NCI-H345 (cell line): ENCODE data around the gene NUMA1.

Experiments
- DNase-seq: peaks from one replicate; lab custom pipeline; 2025; lab: John Stamatoyannopoulos, UW

Gene NUMA1

GRCh38 chr11:72014761-72015320 is 65.5 kb downstream of the NUMA1 start:
- DNase-seq = no peak

- no peak for DNase-seq
Measured at GRCh38 chr11:72013765-72014711, 66.3 kb downstream of the NUMA1 start.

GRCh38 chr11:72012897-72013721 is 67.2 kb downstream of the NUMA1 start:
- no peak for DNase-seq

GRCh38 chr11:72012091-72012630 is 68.2 kb downstream of the NUMA1 start:
- no peak for DNase-seq

DNA sequence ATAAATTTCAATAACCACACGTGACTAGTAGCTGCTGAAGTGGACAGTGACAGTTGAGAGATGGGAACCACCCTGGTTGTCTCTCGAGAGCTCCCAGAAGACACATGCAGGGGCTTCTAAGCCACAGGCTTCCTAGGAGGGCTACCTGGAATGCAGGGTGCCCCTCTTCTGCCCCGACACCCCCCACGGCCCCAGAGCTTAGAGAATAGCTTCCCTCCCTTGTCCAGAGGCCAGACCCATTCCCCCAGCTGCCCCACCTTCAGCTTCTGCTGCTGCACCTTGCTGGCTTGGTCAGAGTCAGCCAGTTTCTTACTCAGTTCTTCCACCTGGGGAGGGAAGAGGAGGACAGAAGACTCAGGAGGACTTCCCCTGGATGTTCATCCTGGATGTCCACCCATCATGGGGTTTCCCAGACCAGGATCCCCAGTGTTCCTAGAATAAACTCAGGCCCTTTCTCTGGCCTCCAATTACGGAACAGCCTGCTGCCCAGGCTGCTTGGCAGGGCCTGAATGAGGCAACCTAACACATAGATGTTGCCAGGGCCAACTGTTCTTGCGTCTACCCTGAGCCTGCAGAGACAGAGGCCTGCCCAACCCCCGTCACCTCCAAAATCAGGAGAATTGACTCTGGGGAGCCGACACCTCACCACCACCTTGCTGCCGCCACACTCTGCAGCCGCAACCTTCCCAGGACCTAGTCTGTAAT is 69.7 kb downstream of the NUMA1 start:
- DNase-seq = no peak

- DNase-seq = no peak
Measured at GRCh38 chr11:72009156-72009555, 71.2 kb downstream of the NUMA1 start.

DNA sequence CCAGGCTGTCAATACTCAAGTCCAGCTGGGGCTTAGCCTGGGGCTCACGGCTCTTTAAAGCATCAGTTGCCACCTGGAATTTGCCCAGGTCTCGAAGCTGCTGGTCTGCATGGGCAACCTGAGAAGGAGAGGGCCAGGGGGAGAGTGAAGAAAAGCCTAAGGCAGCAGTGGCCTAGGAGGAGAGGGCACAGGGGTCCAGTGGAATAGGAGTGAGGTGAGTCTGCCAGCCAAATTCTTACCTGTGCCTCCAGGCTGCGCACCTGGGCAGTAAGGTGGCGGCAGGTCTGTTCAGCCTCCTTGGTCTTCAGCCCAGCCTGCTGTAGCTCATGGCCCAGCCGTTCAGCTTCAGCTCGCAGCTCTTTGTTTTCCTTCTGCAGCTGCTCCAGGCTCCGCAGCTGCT is 71.6 kb downstream of the NUMA1 start:
- DNase-seq = no peak

DNA sequence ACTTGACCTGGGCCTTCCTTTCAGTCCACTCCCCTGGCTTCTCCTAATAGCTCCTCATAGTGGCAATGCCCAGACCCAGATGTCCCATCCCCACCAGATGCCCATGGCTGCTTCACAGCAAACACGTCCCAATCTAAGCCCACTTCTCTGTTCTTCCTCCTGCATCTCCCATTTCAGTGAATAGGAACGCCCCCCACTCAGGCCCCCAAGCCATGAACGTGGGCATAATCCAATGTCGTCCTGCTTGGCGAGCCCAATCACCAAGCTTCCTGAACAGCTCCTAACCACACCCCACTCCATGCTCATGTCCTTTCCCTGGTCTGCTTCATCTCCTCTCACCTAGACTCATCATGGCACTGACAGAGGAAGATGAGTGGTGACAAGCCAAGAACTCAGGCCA is 72.8 kb downstream of the NUMA1 start:
- no peak for DNase-seq

GRCh38 chr11:72007089-72007476 is 73.3 kb downstream of the NUMA1 start:
- no peak for DNase-seq

- no peak for DNase-seq
Measured at GRCh38 chr11:72006309-72007088, 73.8 kb downstream of the NUMA1 start.

DNA sequence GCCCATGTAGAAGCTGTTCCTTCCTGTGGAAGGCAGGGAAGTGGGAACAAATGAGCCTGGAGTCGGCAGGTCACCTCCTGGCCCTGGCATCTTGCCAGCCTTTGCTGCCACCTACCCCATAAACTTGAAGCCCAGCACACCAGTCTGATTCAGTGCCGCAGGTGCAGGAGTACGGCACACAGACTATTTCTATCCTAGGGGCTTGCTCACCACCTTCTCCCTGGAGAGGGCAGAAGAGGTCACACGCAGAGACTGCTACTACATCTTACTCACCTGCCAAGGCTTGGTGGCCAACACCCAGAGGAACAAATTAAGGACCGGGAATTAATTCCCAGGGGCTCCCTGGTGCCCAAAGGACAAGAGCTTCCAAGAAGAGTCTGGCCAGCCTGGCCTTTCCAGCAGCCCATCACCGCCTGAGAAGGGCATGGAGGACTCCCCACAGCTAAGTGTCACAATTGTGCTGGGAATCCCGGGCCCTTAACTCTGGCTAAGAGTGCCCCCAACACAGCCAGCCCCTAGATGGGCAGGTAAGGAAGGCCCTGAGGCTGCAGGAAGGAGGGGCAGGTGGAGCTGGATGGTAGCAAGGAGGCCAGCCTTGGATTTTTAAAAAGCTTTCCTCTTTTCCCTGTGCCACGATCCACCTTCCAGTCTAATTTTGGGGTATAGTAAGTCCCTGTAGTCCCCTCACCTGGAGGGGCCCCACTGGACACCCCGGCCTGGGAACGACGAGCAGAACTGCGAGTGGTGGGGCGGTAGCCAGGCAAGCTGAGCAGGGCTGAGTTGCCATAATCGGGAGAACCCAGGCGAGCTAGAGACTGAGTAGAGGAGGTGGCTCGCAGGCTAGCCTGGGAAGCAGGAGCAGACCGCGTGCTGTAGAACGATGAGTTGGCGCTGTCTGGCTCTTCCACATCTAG is 74.7 kb downstream of the NUMA1 start:
- no peak for DNase-seq

DNA sequence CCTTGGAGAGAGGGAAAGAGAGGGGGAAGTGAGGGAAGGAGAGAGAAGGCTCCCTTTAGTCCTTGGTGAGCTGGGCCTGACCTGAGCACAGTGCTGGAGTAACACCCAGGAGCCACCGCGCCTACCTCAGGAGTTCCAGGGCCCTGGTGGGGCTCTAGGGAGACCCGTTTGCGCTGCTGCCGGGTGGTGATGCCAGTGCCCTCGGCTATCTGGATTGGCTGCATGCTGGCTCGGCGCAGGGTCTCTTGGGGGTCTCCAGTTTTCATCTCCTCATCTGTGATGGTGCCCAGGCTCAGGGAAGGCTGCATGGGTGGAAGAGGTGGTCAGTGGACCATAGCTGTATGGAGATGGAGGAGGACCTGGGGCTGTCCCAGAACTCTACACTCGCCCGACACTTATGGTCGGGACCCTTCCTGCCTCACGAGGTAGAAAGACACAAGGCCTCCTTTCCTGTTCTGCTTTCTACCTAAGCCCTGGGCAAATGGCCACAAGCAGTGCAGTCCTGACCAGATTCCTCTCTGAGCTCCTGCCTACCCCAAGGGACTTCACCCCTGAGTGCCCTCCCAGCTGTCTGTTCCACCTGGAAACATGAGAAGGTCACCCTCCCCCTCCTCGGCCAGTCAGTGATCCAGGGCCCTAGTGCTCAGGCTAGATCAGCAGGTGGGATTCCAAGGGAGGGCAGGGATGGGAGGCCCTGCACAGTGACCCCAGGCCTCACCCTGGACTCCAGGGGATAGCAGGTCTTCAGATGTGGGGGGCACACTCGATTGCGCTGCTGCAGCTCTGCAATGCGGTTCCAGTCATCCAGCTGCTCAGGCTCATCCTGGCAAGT is 75.6 kb downstream of the NUMA1 start:
- DNase-seq = no peak

GRCh38 chr11:72003776-72004171 is 76.6 kb downstream of the NUMA1 start:
- no peak for DNase-seq

GRCh38 chr11:72002841-72003775 is 77.2 kb downstream of the NUMA1 start:
- DNase-seq = no peak

DNA sequence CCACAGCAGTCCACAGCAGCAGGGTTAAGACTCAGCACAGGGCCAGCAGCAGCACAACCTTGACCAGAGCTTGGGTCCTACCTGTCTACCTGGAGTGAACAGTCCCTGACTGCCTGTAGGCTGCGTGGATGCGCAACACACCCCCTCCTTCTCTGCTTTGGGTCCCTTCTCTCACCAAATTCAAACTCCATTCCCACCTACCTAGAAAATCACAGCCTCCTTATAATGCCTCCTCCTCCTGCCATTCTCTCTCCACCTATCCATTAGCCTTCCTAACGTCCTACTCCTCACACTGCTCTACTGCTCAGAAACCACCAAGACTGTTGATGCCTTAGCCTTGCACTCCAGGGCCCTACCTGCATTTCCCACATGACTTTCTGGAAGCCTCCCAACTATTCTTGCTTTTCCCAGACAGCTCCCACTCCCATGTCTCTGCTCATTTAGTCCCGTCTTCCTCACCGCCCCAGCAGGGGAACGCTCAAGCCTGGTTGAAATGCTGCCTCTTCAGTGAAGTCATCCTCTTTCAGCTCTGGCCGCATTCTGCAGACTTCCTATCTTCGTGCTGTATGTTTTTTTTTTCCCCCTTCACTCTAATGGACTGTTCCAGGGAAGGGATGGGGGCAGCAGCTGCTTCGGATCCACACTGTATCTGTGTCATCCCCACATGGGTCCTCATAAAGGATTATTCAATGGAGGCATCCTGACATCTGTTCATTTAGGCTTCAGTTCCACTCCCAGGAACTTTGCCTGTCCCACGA is 78.3 kb downstream of the NUMA1 start:
- no peak for DNase-seq

GRCh38 chr11:72001285-72001684 is 79.1 kb downstream of the NUMA1 start:
- DNase-seq = no peak

DNA sequence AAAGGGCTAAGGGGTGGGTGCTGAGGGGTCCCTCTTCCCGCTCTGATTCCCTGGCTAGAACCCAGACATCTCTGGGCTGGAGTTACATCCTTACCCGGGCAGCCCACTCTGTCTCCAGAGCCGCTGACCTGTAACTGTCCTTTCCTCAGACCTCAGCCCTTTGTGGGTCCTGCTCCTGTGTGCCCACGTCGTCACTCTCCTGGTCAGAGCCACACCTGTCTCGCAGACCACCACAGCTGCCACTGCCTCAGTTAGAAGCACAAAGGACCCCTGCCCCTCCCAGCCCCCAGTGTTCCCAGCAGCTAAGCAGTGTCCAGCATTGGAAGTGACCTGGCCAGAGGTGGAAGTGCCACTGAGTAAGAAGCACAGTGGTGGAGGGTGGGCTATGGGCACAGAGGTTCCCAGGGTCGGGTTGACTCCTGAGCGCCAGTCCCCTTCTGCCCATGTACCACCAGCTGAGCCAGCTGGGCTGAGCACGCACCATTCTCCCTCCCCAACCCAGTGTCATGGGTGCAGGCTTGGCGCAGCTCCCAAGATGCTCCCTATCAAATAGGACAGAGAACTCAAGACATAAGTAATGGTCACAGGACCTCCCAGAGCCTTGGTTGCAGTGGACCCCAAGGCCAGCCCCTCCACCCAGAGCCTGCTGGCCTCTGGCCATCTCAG is 80.0 kb downstream of the NUMA1 start:
- DNase-seq = no peak
